Measurements from ENCODE around the gene KRT23.
"Not testable (repeated sequence)": the region's sequence is repeated elsewhere in the genome, so short reads cannot be mapped to it uniquely, and the experiment has no call there.

The KRT23 gene

DNA sequence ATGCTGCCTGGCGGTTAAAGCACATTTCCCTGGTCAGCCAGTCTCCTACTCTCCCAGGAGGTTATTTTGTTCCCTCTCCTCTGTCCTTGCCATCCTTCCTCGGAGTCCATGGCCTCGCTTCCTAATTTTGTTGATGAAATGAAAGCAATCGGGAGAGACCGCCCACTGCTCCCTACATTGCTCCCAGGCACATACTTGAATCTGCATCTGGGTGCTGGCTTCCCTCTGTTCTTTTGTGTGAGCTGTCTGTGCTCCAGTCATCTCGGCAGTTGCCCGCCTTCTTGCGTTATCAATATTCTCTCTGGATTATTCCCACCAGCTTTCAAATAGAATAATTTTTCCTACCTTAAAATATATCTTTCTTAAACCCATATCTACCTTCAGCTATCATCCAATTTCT is 11.1 kb downstream of the KRT23 start:
- FAIRE-seq (no peak), DNase-seq (ENCODE audit: insufficient read length, low spot score) (no peak)
- TF ChIP-seq, protein P1, sequence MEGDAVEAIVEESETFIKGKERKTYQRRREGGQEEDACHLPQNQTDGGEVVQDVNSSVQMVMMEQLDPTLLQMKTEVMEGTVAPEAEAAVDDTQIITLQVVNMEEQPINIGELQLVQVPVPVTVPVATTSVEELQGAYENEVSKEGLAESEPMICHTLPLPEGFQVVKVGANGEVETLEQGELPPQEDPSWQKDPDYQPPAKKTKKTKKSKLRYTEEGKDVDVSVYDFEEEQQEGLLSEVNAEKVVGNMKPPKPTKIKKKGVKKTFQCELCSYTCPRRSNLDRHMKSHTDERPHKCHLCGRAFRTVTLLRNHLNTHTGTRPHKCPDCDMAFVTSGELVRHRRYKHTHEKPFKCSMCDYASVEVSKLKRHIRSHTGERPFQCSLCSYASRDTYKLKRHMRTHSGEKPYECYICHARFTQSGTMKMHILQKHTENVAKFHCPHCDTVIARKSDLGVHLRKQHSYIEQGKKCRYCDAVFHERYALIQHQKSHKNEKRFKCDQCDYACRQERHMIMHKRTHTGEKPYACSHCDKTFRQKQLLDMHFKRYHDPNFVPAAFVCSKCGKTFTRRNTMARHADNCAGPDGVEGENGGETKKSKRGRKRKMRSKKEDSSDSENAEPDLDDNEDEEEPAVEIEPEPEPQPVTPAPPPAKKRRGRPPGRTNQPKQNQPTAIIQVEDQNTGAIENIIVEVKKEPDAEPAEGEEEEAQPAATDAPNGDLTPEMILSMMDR (IDR thresholded peaks at IDR 0.05; ENCODE audit: insufficient read depth, missing control alignments) = no peak

DNA sequence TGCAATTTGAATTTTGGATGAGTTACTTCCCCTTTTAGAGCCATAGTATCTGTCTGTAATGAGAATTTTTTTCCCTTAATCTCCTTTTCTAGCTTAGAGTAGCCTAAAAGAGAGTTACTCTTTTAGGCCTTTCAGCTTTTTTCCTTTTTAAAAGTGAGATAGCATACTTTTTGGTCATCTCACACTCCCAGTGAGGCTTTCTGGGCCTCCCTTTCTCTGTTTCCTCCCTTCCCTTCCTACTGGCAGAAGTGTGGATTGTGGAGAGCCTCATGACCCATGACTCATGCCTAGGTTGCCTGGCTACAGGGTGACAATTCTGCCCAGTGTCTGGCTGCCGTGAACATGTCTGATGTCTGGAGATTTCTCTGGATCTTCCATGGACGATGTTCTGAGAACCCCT is 15.2 kb downstream of the KRT23 start:
- FAIRE-seq = no peak
- TF ChIP-seq, protein P1 (IDR thresholded peaks at IDR 0.05; ENCODE audit: insufficient read depth, missing control alignments) = no peak
- no peak for DNase-seq (ENCODE audit: insufficient read length, low spot score)

DNA sequence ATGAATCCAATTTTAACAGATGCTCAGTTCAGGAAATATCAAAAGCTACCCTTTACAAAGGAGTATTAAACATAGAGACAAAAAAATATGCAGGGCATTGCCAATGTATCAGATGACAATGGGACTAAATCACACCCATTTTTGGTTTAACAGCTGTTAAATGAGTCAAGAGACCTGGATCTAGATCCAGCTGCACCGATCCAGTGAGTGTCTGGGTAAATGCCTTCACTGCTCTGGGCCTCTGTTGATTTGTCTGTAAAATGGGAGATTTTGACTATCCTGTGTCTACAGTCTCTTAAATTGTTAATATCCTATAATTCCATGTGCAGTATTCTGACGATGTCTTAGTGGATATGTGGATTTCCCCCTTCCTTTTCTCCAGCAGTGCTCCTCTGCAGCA is 16.4 kb downstream of the KRT23 start:
- no peak for DNase-seq (ENCODE audit: insufficient read length, low spot score)
- TF ChIP-seq, protein P1 (IDR thresholded peaks at IDR 0.05; ENCODE audit: insufficient read depth, missing control alignments) = no peak
- FAIRE-seq = no peak

DNA sequence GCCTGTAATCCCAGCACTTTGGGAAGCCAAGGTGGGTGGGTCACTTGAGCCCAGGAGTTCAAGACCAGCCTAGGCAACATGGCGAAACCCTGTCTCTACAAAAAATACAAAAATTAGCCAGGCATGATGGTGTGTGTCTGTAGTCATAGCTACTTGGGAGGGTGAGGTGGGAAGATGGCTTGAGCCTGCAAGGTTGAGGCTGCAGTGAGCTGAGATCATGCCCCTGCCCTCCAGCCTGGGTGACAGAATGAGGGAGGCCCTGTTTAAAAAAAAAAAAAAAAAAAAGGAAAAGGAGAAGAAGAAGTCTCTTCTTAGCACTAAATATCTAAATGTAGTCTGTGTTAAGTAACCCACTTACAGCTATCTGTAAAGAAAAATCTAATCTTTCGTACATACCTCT is 20.3 kb downstream of the KRT23 start:
- not testable (repeated sequence) for DNase-seq (ENCODE audit: insufficient read length, low spot score); FAIRE-seq

DNA sequence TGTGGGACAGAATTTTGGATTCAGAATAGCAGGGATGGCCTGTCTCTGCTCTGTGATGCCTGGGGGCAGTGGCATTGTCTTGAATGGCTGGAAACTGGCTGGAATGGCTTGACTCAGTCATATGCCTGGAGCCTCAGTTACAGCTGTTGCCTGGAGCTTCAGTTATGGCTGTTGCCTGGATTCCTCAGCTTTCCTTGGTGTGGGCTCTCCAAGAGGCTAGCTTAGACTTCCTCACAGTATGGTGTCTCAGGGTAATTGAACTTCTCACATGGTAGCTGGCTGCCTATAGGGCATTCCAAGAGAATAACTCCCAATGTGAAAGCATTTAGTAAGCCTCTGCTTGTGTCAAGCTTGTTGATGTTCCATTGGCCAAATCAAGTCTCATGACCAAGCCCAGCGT is 21.1 kb downstream of the KRT23 start:
- no peak for DNase-seq (ENCODE audit: insufficient read length, low spot score)
- FAIRE-seq = no peak
- TF ChIP-seq, protein P1 (IDR thresholded peaks at IDR 0.05; ENCODE audit: insufficient read depth, missing control alignments) = no peak

DNA sequence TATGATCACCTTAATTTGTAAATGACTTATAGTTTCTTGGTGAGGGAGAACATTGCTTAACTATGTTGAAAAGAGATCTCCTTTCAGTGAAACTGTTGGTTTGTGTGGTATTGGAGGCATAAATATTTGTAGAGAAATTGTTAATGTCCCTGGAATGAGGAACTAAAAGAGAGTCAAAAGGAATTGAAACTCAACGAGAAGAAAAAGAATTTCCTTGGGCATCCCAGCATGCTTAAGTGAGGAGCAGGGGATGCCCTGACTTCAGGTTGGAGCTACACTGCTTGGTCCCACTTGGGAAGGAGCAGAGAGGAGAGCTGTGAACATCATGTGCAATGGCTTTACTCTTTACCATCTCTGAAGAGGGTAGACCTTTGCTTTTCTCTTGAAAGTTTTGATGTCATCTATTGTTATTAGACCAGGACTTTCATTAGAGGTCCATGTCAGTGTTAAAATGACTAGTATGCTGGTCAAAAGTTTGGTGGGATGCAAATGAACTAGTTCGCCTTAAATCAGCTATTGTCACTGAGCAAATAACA is 21.7 kb downstream of the KRT23 start:
- DNase-seq (ENCODE audit: insufficient read length, low spot score) (no peak), FAIRE-seq (no peak)
- TF ChIP-seq, protein P1 (IDR thresholded peaks at IDR 0.05; ENCODE audit: insufficient read depth, missing control alignments) = no peak

DNA sequence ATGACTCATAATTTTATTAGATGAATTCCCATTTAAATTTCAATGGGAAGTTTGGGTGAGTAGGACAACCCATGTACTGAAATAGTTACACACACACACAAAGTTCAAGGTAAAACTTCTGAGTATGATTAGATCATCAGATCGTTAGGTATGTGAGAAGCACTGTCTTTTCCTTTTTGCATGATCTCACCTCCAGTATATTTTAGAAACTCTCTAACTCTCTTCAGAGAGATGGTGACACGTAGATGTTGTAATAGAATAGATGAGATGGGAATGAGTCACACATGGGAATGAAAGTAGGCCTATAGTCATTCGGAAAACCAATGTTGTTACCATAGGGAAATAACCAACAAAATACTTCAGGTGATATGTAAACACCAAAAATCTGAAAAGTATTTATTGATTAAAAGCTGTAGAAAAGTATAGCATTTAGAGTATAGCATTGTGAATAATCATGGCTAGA is 22.2 kb downstream of the KRT23 start:
- FAIRE-seq (no peak), DNase-seq (ENCODE audit: insufficient read length, low spot score) (no peak)
- TF ChIP-seq, protein P1 (IDR thresholded peaks at IDR 0.05; ENCODE audit: insufficient read depth, missing control alignments) = no peak
